ENCODE measurements around the gene FGFR2. TPM values are rescaled to one million over a fixed set of nuclear protein-coding genes. Genes with fewer than 3 reads are reported as not detected.
"Not testable (repeated sequence)": the region's sequence is repeated elsewhere in the genome, so short reads cannot be mapped to it uniquely, and the experiment has no call there.

FGFR2 gene
- total RNA-seq, 1 donor from 2014 or later = 4.4 TPM

DNA sequence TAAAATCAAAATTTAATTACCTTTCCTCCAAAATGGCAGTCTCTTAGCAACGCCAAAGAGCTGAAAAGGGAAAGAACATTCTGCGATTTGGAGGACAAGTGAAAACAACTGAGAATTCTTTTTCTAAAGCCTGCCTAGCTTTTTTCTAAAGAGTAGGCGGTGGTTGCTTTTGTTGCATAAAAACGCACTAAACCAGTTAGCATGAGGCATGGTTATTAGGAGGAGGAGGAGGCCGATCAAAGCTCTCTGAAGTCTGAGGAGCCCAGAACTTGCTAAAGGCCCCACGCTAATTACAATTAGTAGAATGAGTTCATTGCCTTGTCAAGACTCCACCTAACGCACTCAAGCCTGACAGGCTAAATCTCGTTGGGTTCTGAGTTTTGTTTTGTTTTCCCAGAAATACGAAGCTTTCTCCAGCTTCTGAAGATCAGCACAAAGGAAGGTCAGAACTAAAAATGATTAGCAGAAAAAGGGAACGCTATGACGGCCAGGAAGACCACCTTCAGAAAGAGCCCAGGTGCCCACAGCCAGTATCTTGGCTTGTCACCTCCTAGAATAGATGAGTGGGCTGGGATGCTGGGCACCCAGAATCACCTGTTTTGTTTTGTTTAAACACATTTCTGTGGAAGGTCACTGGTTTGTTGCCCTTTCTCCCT is 72.0 kb downstream of the FGFR2 start:
- Histone ChIP-seq H3K36me3 (no peaks in the 10 kb centered on the region), H3K27ac (no peak overlapping the region), H3K9me3 (no peaks in the 10 kb centered on the region), H3K4me1 (no peaks in the 10 kb centered on the region), H3K4me3 (no peak overlapping the region), H3K27me3 (no peaks in the 10 kb centered on the region)
- DNase-seq (ENCODE audit: low spot score in 2 of 2) = no peak
- TF ChIP-seq, protein P1, sequence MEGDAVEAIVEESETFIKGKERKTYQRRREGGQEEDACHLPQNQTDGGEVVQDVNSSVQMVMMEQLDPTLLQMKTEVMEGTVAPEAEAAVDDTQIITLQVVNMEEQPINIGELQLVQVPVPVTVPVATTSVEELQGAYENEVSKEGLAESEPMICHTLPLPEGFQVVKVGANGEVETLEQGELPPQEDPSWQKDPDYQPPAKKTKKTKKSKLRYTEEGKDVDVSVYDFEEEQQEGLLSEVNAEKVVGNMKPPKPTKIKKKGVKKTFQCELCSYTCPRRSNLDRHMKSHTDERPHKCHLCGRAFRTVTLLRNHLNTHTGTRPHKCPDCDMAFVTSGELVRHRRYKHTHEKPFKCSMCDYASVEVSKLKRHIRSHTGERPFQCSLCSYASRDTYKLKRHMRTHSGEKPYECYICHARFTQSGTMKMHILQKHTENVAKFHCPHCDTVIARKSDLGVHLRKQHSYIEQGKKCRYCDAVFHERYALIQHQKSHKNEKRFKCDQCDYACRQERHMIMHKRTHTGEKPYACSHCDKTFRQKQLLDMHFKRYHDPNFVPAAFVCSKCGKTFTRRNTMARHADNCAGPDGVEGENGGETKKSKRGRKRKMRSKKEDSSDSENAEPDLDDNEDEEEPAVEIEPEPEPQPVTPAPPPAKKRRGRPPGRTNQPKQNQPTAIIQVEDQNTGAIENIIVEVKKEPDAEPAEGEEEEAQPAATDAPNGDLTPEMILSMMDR (IDR thresholded peaks at IDR 0.05) = no peak
- intact Hi-C loops (cut with DNase I) = no loop called here

GRCh38 chr10:121525251-121526134 is 72.8 kb downstream of the FGFR2 start:
- TF ChIP-seq, protein P1 (IDR thresholded peaks at IDR 0.05) = no peak
- H3K9me3 ChIP-seq = no peaks in the 10 kb centered on the region
- H3K4me1 ChIP-seq = no peaks in the 10 kb centered on the region
- H3K36me3 ChIP-seq = no peaks in the 10 kb centered on the region
- H3K4me3 ChIP-seq = no peak overlapping the region
- no peak overlapping the region for H3K27ac ChIP-seq
- intact Hi-C loops (cut with DNase I) = no loop called here
- no peaks in the 10 kb centered on the region for H3K27me3 ChIP-seq
- DNase-seq (ENCODE audit: low spot score in 2 of 2) = no peak

DNA sequence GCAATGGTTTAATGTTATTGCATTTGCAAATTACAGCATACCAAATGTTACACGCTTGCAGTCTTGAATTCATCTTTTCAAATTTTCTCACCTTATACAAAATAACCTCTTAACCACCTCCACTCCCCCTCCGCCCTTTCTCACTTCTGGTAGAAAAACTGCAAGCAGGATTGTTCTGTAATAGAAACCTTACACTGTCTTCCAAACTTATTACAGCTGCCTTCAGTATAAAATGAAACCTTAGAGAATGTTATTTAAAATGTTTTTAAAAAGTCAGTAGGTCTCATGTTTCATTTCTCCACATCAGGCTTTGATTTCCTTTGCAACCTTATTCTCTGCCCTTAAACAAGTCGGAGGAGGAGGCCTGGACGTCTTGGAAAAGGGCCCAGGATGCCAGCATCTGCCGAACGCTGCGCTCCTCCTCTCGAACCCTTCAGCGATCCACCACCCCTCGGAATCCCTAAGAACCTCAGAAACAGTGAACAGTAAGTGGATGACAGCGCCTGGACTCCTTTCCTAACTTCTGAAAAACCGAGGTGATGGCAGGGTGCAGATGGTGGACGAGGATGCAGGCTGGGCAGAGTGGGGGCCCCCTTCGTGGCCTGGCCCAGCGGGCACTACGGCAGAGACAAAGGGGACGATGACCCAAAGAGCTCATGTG is 74.0 kb downstream of the FGFR2 start:
- TF ChIP-seq, protein P1 (IDR thresholded peaks at IDR 0.05) = no peak
- intact Hi-C loops (cut with DNase I) = no loop called here
- no peak for DNase-seq (ENCODE audit: low spot score in 2 of 2)
- Histone ChIP-seq H3K4me3 (no peak overlapping the region), H3K36me3 (no peaks in the 10 kb centered on the region), H3K27me3 (no peaks in the 10 kb centered on the region), H3K27ac (no peak overlapping the region), H3K4me1 (no peaks in the 10 kb centered on the region), H3K9me3 (no peaks in the 10 kb centered on the region)

DNA sequence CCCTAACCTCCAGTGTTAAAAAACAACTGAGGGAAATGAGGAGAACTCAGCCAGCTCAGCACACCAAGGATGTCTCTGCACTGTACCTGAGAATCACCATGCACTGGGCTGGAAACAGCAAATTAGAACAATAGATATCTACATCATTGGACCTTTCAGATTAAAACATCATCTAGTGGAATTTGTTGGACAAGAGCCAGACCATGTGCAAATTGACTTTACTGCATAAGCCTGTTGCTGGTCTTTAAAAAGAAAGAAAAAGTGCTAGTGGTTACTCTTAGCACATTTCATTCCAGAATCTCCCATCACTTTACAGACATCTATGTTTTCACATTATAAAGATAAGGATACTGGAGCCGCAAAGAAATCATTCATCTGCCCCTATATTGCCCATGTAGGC is 75.4 kb downstream of the FGFR2 start:
- H3K4me1 ChIP-seq = no peaks in the 10 kb centered on the region
- DNase-seq (ENCODE audit: low spot score in 2 of 2) = no peak
- H3K27ac ChIP-seq = no peak overlapping the region
- H3K4me3 ChIP-seq = no peak overlapping the region
- TF ChIP-seq, protein P1 (IDR thresholded peaks at IDR 0.05) = no peak
- H3K27me3 ChIP-seq = no peaks in the 10 kb centered on the region
- H3K36me3 ChIP-seq = no peaks in the 10 kb centered on the region
- no peaks in the 10 kb centered on the region for H3K9me3 ChIP-seq
- intact Hi-C loops (cut with DNase I) = no loop called here

GRCh38 chr10:121521794-121522556 is 76.3 kb downstream of the FGFR2 start:
- TF ChIP-seq, protein P1 (IDR thresholded peaks at IDR 0.05) = no peak
- no peaks in the 10 kb centered on the region for H3K4me1 ChIP-seq
- intact Hi-C loops (cut with DNase I) = no loop called here
- no peaks in the 10 kb centered on the region for H3K27me3 ChIP-seq
- no peaks in the 10 kb centered on the region for H3K36me3 ChIP-seq
- no peak overlapping the region for H3K4me3 ChIP-seq
- H3K27ac ChIP-seq = no peak overlapping the region
- H3K9me3 ChIP-seq = no peaks in the 10 kb centered on the region
- DNase-seq (ENCODE audit: low spot score in 2 of 2) = no peak

DNA sequence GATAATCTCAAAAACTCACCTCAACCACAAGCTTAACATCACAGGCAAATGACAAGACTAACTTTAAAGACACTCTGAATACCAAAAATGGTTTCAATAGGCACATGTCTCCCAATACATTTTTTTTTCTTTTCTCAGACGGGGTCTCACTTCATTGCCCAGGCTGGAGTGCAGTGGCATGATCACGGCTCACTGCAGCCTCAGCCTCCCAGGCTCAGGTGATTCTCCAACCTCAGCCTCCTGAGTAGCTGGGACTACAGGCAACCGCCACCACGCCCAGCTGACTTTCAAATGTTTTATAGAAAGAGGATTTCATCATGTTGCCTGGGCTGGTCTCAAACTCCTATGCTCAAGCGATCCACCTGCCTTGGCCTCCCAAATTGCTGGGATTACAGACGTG is 77.7 kb downstream of the FGFR2 start:
- H3K27me3 ChIP-seq; DNase-seq (ENCODE audit: low spot score in 2 of 2); H3K27ac ChIP-seq; intact Hi-C loops (cut with DNase I); H3K4me3 ChIP-seq; H3K4me1 ChIP-seq; H3K9me3 ChIP-seq; H3K36me3 ChIP-seq: not testable (repeated sequence)

Measured in ascending aorta (tissue), 2 donors.